Muscle of arm (tissue), 12 donors: ENCODE data around the gene SKAP2. TPM values are rescaled to one million over a fixed set of nuclear protein-coding genes. Genes with fewer than 3 reads are reported as not detected.

Experiments used
- DNase-seq: peaks from one replicate; pipeline ENCODE4 v3.0.0-alpha.2; 2013
- polyA plus RNA-seq, 12 donors: library from polyadenylated mRNA; unstranded; fragments of 120-200 nt; gene quantifications; one replicate each; pipeline ENCODE4 v1.2.1, GENCODE V29; 2013; ENCODE audit not compliant: insufficient read length in 12 of 12

SKAP2 gene
- polyA plus RNA-seq, 12 donors: 11.8 to 24.6 (median 16.6) TPM; not detected in 1

DNA sequence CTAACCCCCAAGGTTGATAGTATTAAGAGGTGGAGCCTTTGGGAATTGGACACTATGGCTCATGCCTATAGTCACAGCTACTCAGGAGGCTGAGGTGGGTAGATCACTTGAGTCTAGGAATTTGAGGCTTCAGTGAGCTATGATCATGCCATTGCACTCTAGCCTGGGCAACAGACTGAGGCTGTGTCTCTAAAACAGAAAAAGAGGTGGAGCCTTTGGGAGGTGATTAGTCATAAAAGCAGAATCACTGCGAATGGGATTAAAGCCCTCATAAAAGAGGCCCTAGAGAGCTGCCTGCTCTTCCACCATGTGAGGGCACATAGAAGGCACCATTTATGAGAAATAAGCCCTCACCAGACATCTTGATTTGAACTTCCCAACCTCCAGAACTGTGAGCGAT is 81.9 kb downstream of the SKAP2 start:
- no peak for DNase-seq

DNA sequence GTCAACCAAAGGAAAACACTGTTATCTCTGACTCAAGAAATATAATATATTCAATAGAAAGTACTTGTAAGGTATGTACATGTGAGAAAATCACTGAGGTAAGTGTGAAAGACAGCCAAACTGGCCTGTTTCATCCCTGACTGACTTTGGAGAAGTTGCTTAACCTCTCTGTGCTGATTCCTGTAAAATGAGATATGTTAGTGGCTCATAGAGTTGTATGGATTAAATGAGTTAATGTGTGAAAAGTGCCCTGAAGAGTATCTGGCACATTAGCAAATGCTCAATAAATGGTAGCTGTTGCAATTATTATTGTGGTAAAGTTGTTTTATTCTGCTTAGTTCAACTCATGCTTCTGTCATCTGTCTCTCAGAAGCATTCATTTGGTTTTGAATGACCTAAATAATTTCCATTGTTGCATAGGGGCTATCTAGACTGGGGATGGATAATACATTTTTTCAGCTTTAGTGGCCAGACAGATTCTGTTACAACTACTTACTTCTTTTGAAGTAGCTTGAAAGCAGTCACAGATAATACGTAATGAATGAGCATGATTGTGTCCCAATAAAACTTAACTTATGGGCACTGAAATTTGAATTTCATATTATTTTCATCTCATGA is 84.3 kb downstream of the SKAP2 start:
- no peak for DNase-seq

DNA sequence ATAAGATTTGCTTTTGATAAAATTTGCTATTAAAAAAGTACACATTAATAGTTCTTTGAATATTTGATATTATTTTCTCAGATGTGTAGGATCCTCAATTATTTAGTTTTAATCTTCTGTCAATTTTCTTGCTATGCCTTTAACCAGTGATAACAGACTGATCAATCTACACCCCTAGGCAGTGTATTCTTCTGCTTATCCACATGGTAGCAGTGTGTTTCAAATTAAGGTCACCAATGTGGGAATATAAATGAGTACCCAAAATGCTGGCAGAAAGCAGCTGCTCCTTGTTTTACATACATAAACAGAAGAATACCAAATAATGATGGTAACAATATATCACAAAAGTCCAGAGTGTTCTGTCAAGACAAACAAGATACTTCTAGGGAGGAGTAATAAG is 87.0 kb downstream of the SKAP2 start:
- DNase-seq: no peak

DNA sequence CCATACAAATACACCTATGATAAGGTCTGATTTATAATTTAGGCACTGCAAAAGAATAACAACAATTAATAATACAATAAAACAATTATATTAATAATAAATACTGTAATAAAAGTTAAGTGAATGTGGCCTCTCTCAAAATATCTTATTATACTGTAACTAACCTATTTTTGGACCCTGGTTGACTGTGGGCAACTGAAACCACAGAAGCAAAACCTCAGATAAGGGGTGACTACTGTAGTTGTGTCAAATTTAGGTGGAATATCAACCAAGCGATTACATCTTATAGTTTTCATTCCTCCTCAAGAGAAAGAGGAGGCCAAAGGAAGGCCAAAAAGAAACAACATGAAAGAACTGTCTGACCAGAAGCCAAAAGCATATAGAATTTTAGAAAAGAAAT is 103.9 kb downstream of the SKAP2 start:
- DNase-seq: no peak

DNA sequence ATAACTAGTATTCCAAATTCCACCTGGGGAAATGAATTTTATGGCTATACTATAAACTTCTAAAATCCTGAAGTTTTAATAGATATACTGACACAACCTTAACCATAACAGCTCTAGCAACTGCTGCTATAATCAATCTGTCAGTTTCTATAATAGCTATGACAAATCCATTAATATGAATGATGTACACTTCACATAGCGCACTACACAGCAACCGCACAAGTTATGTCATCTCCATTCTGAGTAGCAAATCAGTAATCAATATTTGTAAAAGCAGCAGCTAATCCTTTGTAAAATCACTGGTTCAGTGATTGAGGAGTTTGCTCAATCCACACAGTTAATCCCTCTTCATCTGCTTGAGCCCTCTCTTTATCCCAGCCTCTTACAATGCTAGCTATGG is 105.3 kb downstream of the SKAP2 start:
- DNase-seq: no peak

DNA sequence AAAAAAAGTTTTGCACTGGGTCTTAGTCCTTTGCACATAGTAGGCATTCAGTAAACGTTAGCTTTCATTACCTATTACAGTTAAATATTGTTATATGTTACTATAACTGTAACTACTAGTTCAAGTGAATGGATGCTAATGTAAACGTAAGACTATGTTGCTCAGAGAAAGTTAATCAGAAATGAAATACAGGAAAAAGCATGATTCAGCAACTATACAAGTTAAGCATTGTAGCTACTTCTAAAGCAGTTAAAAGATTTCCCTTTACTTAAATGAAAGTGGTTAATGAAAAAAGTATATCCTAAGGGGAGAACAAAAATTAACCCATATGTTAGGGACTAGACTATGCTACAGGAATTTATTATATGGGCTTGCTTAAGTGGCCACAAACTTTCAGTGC is 121.2 kb downstream of the SKAP2 start:
- DNase-seq: no peak

DNA sequence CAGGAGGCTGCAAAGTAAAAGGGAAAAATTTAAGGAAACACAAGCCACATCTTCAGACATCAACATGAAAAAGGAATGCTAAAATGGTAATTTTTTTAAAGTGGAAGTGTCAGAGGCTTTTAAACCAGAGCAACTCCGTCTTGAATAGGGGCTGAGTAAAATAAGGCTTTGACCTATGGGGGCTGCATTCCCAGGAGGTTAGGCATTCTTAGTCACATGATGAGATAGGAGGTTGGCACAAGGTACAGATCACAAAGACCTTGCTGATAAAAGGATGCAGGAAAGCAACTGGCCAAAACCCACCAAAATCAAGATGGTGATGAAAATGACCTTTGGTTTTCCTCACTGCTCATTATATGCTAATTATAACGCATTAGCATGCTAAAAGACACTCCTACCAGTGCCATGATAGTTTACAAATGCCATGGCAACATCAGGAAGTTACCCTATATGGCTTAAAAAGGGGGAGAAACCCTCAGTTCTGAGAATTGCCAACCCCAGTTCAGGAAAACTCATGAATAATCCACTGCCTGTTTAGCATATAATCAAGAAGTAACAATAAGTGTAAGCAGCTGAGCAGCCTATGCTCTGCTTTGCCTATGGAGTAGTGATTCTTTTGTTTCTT is 128.3 kb downstream of the SKAP2 start:
- no peak for DNase-seq

DNA sequence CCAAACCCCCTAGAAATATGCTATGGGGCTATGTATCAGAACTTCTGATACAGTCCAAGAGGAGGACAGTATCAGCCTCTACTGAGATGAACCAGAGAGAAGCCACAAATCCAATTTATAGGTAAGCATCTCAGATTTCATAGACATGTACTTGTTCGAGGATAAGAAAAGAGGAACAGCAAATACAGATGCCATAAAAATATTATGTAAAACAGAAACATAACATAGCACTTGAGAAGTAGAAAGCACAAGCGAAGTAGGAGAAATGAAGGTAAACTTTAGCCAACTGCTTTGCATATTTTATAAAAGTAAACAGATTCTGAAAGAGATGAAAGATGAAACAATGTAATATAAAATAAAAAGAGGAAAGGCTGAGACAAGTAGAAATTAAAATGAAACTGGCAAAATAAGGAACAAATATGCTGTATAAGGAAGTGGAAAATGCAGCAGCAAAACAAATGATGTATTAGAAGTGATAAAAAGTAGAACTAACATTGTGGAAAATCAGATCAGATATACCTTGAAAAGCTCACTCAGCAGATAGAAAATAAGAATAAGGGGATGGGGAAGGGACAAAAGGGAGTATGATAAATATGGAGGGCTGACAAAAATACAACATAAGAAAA is 135.1 kb downstream of the SKAP2 start:
- DNase-seq: no peak

DNA sequence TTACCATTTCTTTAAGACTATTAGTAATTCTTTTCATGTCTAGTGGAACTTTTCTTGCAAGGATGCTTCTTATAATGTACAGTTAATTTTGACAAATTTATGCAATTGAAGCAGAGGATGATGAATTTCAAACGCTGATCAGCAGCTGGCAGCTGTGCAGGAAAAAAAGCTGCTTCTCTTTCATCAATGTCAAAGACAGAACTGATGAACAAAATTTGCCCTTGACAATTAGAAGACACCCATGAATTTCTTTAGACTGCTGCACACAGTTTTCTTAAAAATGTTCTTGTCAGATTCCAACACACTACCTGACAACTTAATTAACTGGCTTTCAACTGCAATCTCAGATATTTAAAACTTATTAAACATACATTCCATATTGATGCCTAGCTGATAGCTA is 138.3 kb downstream of the SKAP2 start:
- no peak for DNase-seq

DNA sequence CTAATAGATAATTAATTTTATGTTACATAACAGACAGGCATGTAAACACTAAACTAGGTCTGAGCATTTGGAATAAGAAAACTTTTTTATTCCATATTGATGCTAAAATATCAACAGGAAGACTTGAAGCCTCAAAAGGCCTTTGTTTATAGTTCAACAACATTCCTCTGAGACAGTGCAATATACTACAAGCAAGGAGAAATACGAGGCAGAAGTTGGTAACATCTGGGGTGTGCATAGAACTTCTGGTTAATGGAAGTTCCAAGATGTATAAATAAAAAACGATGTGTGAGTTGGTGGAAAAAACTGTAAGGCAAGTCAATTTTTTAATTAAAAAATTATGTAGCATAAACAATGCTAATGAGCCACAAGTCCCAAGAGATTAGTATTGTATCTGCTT is 139.6 kb downstream of the SKAP2 start:
- no peak for DNase-seq

DNA sequence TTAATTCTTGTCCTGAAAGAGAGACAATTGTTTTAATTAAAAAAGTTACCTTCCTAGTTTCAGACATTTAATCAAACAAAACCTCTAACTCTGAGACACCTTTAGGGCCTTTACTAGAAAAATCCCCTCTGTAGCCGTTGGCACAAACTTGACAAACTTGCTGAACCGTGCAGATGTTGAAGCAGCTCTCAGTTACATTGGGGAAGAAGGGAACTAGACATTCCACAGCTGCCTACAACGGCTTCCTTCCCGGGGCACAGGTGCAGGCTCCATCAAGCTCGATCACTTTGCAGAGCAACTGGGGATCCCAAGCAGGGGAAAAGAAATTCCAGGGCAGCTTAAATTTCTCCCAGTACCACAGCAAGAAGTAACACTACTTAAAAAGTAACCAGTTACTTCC is 141.3 kb downstream of the SKAP2 start:
- DNase-seq: peak; percentile 46

DNA sequence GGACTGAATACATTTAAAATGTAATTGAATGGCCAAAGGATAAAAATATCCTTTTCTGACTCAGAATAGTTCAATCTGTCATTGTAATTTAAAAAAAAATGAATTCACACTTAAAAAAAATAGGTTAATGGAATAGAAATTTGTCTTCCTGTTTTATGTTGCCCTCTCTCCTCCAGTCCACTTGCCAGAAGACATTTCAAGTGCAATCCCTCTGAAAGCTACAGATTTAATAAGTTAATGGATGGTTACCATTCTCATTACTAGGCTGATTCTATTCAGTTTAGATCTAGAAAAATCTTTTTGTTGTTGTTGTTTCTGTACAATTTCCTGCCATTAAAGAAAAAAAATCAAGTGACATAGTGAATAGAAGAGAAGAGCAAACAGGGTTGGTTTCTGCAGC is 142.9 kb downstream of the SKAP2 start:
- no peak for DNase-seq

DNA sequence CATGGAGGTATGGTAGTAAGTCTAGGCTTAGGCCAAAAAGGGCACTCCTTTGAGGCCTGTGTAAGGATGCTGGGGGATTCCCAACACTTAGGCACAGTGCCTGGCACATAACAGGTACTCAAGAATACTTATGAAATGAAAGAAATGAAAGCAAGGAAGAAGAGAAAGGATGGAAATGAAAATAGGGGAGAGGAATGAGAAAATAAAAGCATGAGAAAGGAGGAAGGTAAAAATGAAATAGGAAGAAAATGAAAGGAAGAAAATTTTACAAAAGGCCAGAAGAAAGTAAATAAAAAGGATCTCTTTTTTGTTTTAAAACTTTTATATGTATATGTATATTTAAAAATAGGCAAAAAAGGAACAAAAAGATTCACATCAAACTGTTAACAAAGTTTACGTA is 146.3 kb downstream of the SKAP2 start:
- no peak for DNase-seq

DNA sequence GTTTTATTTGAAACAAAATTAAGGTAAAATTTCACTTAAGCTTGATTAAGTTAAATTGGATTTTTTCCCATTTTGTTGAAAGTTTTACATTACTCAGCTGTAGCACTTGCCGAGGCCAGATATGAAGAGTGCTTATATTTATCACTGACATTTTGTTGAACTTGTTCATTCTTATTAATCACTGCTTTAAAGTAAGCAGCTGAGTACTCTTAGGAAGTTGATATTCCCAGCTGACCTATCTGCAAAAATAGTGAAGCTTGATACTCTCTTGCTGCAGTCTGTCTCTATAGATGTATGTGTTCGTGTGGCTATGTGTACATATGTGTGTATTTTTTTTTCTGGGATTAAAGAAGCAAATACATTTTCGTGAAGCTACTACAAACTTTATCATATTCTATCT is 150.0 kb downstream of the SKAP2 start:
- no peak for DNase-seq

DNA sequence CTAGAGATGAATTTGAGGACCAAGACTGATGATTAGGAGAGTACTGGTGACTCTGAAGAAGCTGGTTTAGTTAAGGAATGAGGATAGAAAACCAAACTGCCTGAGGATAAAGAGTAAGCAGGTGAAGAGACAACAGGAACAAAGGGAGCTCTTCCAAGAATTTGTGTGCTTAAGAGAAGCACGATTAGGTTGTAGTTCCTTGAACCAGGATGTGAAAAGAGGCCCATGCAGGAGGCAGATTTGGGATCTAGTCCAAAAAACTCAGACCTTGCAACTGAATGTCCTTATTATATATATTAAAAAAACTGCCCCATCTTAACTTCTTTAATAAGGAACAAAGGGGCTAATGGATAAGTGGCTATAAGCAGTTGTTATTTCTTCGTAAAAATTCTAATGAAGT is 150.4 kb downstream of the SKAP2 start:
- DNase-seq: no peak

DNA sequence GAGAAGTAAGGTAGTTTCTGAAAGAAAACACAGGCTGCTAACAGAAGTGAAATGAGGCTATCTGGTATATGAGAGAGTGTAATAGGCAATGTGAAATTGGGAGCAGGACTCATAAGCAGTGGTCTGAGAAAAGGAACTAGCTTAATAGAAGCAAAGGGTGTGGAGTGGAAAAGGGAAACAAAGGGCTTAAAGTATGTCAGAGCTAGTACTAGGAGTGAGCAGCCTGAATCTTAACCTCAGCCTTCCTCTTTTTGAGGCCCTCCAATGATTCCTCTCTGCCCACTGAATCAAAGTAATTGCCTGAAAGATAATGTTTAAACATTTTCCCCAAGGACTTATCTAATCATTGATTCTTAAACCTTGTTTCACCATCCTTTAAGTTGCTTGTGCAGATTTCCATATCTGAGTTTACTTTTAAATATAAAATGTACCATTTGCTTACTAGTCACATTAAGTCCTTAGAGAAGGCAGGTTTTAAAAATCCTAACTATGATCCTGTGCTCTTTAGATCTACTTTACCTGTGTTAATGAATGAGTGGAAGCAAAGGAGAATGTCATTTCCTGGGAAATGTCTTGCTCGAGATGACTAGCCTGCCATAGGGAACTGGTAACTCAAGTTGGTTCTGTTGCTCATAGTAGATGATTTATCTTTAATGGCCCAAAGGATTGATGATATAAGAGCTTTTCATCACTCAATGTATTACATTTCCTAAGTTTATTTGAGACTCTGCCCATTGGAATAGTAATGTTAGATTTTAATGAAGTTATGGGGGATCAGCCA is 155.0 kb downstream of the SKAP2 start:
- DNase-seq: no peak

DNA sequence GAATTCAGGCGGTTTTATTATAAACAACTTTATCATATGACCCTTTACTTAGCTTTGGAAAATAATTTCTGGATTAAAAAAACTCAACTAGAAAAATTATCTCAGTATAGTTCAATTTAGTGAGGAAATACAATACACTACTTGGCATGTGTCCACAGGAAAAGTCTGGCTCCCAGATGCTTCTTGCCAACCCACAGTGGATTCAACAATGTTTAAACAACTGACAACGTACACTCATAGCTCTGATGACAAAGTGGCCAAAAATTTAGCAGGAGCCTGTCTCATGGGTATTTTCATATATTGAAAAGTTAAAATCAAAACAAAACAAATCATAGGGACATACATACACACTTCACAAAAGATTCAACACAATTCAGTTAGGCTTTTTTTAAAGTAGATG is 158.8 kb downstream of the SKAP2 start:
- peak; percentile 71 for DNase-seq

DNA sequence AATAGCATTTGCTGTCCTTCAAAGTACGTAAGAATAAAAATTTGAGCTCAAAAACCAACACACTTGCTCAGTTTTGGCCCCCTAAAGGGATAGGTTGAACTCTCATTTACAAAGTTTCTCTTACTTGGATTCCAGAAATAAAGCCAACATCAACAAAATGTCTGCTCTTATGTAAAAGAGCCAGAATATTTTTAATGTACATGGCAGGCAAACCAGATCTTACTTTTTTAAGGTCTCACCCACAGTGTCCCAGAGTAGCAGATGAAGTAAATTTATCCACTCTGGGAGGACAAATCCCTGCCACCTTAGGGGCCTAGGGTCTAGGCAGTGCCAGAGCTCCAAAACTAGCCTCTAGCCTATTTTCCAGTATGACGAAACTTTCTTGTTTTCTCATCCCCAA is 159.6 kb downstream of the SKAP2 start:
- no peak for DNase-seq

DNA sequence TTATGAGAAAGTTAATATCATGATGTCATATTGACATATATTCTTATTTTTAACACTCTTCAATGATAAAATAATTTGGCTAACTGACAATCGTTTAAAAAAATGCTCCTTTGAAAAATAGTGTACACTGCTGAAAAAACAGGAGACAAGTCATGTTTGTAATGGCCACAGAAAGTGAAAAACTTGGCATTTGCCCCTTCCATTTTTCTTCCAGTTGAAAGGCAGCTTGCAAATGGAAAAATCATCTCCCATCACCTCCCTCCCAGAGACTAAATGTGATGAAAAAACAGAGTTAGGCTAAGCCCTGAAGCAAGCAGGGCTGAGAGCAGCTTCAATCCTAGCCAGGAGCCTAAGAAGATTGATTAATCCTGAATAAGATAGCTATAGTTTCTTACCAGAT is 160.4 kb downstream of the SKAP2 start:
- DNase-seq: no peak

DNA sequence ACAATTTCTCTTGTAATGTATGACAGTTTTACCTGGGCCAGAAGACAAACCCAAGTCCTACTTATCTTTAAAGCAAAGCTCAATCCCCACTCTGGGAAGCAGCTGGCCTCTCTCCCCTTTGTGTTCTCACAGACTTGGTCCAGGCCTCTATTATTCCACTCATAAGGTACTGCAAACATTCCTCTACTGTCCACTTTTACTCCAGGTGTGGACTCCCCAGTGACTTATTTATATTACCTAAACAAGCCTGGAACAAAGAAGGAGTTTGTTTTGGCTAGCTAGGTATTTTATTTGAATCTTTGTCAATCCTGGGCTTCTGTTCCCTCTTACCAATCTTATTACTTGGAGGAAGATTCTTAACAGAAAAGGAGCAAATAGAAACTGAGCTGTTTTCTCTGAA is 163.5 kb downstream of the SKAP2 start:
- no peak for DNase-seq

DNA sequence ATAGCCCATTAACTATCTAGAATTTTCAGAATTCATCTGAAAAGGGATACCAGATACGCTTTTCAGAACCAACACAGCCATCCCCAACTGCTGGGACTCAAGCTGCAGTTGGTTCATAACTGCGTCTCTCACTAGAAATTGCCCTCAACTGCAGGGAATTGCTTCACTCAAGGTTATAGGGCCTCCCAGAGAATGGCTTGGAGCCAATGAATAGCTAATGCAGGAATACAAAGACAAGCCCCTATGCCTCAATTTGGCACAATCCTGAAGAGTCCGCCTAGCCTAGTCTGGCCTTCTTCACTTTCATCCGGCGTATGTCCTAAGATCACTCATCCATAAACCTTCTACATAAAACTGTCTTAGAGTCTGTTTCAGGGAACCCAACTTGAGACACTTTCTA is 164.0 kb downstream of the SKAP2 start:
- no peak for DNase-seq

DNA sequence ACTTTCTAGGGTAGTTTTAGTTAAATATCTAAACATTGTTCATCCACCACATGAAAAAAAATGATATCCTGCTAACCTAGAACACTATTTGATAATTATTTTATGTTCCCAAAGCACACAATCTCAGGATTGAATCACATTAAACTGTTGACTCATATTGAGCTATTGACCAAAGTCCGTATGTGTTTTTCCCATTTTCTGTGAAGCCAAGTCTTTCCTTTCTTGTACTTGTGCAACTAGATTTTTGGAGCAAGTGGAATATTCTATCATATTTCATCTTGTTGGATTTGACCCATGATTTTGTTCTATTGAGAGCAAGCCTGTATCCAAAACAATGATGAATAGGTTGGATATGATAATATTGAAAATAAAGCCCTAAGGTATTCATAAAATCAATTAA is 164.6 kb downstream of the SKAP2 start:
- peak; percentile 68 for DNase-seq

DNA sequence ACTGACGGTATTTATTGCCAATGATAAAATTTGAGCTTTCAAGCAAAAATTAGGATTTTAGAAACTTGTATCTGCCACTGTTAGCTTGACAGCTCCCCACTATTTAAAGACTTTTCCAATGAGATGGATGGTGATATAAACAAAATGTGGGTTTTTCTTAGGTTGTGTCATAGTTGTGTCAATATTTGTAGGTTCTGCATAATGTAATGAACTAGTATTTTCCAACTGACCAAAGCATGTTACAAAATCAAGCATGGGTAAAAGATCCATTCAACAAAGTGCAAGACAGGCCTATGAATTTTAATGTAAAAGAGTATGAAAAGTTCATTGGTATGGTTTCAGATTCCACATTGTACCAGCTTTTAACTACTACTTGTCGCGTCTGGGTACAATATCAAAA is 165.6 kb downstream of the SKAP2 start:
- DNase-seq: no peak
